Fibroblast of skin of abdomen (primary cell): ENCODE measurements around the gene BRME1.

Source experiments
- DNase-seq: peaks from one replicate; pipeline ENCODE4 v3.0.0-alpha.2; 2013

The BRME1 gene

DNA sequence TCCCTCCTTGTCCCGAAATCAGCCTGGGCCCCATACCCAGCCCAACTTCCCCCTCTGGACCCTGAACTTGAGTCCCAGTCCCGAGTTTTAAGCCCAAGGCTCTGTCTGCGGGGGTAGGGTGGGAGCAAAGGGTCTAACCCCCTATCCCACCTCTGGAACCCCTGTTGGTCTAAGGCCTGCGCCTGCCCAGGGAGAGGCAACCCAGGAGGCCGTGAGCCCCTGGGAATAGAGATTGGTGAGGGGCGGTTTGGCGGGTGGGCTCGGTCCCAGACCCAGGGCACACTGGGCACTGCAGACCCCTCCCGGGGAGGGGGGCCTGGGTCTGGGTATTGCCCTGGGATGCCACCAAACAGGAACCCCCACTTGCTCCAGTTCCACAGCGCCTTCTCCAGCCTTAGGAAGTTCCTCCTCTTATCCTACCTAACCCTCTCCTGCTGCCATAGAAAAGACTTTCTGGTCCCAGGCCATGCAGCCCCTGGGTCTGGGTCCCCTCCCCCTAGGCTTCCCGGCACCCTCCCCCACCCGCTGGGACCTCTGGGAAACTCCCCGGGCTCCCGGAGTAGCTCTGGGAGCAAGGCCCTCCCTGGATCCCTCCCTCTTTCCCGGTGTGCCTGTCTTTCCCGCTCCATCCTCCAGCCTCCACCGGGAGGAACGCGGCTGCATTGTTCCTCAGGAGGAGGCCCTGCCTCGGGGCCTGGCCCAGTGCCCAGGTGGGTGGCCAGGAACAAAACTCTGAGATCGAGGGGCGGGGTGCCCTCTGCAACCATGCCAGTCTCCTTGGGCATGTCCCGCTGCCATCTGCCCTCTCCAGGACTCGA, 62.6 kb downstream of the BRME1 start:
- DNase-seq: peak; percentile 76

DNA sequence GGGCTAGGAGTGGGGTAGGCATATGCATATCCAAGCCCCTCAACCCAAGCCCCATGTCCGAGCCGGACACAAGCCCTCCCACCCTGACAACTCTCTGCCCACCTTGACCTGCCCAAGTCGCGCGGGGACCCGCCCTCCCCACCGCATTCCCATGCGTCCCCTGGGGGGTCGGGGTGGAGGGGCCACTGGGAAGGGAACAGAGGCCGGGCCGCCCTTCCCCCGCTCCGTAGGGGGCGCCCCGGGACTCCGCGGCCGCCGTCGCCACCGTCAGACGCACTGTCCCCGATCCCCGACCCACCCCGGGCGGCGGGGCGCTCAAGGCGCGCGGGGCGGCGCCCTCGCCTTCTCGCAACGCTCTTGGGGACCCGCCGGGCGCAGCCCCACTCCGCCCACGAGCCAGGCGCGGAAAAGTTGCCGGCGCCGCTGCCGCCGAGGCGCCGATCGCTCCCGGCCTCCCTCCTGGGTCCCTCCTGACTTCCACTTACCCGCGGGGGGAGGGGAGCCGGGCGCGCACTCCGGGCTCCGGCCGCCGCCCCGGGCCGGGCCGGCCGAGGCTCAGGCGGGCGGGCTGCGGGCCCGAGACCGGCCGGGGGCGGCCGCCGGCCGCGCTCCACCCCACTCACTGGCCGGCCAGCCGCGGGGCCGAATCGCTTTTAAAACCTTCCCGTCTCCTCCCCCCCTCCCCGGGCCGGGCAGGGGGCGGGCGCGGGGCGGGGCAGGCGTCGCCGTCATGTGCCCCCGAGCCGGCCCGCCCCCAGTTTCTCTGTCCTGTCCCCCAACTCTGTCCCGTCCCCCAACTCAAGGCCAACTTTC, 63.4 kb downstream of the BRME1 start:
- peak; percentile 83 for DNase-seq

DNA sequence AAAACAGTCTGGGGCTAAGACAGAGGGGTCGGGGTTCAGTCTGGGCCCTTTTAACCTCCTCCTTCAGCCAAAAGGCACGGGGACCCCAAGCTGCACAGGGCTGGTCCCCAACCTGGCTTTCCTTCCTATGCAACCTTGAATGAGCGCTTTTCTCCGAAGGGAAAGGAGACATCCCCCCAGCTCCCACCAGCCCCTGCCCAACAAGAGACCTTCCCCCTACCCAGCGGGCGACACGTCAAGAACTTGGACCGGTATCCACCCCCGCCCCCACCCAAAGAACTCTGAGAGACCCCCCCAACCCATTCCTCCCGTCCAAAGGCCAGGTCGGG, 64.0 kb downstream of the BRME1 start:
- no peak for DNase-seq

DNA sequence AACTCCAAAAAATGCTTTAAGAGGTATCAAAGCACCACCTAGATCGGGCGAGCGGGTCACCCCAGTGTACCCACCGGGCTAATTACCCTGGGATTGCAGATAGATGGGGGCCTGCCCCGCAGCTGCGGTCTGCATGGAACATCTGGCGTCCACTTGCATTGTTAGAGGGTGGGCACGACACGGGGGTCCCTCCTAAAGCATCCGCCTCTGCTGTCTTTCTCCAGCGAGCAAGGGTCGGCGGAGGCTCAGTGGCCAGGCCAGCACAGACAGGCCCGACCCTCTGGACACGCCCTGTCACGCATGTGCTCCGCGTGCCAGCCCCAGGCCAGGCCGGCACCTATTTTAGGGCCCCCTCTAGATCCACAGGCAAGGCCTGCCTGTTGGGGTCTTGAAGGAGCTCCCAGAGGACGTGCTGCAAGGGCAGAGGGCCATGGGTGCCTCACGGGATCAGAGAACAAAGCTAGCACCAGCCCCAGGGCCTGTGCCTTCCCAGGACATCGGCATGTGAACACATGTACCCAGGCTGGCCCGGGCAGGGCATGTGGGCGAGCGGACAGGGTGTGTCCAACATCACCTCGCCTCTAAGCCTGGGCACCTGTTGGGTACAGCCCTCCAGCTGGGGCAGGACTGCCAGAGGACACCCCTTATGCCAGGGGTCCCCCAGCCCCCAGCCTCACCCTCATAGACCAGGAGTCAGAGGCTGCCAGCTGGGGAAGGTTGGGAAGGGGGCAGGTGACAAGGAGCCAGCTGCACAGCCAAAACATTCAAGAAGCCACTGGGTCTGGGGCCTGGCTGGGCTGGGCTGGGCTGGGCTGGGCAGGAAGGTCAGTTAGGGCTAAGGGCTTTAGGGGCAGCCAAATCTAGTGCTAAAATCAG, 64.6 kb downstream of the BRME1 start:
- DNase-seq: no peak

DNA sequence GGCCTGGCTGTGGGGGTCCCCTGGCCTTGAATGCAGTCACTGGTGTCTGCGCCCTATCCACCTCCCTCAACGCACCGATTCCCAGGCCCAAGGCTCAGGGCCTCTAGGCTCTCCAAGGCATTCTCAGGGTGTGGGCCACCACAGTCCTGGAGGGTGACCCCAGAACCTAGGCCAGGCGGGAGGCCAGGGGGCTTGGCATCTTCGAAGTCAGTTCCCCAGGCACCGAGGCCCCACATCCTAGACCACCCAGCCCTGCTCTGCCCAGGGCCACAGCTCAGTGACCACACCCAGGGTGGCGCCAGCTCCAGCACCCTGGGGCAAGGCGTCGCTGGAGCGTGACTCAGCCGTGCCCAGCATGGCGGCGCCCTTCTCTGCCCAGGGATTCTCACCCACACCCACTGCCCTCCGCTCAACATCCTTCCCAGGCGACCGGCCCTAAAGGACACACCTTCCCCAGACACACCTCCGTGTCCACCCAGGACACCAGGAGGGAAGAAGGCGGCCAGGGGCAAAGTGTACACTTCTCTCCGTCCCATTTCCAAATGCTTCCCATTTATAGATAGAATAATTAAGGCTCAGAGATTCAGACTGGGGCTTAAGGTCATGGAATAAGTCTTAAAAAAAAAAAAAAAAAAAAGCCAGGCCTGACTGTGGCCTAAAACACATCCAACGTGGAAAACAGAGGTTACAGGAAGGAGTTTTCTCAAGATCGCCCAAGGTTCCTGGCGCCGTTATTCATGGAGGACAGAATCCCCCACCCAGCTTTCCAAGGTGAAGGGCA, 65.4 kb downstream of the BRME1 start:
- DNase-seq: no peak

DNA sequence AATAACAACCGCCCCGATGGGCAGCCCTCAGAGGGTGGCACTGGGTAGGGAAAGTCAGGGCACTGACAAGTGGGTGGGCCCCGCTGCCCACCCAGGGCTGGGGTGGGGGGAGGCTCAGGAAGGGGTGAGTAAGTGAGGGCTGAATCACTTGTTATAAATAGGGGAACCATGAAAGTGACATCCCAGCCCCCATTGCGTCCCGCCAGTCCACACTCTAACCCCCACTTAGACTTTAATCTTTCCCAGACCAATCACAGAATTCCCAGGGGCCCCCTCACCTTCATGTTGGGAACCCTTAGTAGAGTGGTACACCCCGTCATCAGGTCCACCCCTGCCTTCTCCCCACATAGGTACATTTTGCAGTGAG, 66.0 kb downstream of the BRME1 start:
- DNase-seq: no peak

DNA sequence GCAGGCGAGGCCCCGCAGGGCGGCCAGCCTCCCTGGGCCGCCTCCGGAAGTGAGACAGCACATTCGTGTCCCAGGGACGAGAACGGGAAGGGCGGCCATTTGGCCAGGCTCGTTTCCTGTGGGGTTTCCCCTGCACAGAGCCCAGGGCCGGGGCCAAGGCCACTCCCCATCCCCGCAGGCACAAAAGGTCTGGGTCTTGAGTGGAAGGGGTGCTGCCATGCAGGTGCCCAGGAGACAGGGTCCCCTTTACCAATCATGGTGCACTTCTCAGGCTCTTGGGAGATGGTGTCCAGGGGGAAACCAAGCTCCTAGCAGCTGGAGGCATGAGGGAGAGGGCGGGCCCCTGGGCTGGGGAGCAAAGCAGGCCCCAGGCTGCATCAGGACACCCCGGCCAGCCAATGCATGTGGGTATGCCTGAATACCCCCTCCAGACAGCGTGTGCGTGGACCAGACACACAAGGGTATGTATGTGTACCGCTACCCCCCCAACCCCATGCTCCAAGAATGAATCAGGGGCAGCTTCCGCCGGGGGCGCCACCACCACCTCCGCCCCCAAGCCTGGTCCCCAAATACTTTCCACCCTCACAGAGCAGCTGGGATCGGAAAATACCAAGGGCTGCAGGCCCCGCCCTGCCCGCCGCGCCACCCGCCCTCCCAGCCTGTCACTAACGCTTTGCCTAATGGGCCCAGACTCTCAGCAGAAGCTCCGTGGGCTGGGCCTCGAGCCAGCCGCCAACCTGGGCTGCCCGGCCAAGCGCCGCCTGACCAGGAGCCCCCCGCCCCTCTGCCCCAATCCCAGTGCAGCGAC, 66.6 kb downstream of the BRME1 start:
- peak; percentile 86 for DNase-seq

DNA sequence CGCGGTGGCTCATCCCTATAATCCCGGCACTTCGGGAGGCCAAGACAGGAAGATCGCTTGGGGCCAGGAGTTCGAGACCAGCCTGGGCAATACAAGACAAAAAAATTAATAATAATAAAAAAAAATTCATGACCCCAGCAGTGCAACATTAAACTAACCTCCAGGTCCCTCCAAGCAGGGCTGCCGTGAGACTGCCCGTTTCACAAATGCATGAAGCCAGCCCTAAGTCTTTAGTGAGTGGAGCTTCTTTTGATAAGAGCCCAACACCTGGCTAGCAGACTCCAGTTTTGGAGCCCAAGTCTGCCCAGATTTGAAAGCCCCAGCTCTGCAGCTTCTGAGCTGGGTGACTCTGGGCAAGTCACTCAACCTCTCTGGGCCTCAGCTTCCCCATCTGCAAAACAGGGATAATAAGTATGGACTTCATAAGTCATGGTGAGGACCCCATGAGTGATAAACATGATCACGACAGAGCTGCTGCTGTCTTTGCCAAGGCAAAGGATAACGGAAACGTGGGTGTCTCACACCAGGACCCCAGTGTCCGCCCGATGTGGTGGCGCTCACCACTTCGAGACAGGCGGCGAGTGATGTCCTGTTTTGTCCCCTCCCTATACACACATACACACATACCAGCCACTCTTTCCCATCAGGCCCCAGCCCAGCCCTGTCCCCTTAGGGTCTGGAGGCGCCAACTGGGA, 67.3 kb downstream of the BRME1 start:
- no peak for DNase-seq

DNA sequence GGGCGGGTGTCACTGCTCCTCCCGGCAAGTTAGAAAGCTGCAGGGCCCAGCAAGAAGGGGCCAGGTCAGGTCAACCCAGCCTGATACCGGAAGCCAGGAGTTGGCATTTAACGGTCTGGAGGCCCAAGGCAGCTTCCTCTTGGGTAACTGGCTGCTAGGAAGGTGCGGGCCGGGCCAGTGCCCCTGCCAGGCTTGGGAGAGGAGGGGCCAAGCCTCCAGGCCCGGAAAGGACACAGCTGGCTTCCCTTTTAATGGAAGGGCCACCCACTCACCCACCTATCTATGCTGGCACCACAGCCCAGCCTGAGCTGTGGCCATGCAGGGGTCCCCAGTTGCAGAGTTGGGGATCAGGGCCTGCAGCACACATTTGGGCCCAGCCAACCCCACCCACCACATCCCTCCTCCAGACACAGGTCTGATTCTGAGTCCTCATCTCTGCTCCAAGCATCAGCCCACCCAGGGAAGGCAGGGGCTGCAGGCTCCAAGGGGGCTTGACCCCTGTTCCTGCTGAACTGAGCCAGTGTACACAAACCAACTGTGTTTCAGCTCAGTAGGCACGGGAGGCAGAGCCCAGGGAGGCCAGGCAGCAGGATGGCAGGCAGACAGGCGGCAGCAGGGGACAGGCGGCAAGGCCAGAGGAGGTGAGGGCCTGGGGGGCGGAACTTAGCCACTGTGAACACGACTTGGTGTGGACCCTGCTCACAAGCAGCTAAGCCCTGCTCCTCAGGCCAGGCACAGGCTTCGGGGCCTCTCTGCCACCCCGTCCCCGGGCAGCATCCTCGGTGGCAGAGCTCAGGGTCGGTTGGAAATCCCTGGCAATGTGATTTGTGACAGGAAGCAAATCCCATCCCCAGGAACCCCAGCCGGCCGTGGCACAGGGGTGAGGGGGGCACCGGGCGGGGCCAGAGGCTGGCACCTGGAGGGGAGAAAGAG, 69.9 kb downstream of the BRME1 start:
- no peak for DNase-seq

DNA sequence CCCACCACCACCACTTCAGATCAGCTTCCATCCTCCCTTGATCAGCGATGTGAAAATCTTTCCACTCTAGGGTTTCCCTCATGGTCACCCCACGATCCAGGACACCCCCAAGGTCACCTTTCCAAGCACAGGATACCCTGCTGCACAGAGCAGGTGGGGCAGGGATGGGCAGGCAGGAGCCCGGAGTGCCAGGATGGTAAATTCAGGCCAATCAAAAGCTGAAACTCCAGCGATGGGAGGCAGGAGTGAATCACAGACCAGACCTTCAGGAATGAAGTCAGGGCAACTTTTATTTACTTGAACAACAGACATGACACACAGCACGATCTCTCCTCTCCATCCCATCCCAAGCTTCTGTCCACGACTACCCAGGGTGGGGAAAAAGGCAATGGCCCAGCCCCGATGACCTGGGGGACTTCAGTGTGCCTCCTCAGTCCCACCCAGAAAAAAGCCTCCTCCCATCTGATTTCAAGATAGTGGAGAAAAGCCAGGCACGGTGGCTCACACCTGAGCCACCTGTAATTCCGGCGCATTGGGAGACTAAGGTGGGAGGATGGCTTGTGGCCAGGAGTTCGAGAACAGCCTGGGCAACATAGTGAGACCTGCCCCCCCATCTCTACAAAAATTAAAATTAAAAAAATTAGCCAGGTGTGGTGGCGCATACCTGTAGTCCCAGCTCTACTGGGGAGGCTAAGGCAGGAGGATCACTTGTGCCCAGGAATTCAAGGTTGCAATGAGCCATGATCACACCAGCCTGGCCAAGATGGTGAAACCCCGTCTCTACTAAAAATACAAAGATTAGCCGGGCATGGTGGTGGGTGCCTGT, 71.5 kb downstream of the BRME1 start:
- no peak for DNase-seq

DNA sequence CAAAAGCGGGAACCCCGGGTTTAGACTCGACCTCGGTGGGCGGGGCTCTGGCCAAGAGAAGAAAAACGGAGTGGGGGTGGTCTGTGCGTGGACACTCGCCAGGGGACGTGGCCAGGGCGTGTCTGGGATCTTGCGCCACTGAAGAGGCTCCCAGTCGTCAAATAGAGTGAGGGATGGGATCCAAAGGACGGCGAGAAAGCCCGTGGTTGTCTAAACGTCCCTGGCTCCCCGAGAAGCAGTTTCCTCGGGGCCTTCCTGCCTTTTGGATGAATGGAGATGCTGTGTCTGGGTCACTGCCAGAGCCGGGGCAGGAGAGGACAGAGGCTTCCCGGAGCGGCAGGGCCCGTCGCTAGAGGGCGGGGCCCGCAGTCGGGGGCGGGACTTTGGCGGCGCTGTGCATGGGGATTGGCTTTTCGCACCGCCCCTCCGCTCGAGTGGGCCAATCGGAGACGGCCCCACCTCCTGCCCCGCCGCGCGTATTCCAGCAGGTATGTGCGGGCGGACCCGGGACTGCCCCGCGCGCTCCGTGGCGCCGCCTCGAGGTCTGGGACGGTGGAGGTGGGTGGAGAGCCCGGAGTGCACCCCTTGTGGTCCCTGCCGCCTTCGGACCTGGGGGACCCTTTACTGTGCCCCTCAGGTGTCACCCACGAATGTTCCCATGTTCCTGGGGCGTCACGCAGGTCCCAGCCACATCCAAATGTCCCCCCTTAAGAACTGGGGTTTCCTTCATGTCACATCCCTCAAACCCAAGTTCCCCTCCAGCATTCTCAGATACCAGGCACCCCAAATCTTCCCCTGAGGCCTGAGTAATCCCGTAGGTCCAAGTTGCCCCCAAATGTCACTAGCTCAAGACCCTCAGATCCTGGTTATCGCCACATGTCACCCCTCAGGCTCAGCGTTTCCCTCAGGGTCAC, 72.3 kb downstream of the BRME1 start:
- DNase-seq: peak; percentile 91
